ENCODE results near the gene SAXO2.
A peak's percentile ranks its signal among the peaks of the same experiment; 100 is the strongest.
"Not testable (repeated sequence)": the region's sequence is repeated elsewhere in the genome, so short reads cannot be mapped to it uniquely, and the experiment has no call there.

The SAXO2 gene, protein sequence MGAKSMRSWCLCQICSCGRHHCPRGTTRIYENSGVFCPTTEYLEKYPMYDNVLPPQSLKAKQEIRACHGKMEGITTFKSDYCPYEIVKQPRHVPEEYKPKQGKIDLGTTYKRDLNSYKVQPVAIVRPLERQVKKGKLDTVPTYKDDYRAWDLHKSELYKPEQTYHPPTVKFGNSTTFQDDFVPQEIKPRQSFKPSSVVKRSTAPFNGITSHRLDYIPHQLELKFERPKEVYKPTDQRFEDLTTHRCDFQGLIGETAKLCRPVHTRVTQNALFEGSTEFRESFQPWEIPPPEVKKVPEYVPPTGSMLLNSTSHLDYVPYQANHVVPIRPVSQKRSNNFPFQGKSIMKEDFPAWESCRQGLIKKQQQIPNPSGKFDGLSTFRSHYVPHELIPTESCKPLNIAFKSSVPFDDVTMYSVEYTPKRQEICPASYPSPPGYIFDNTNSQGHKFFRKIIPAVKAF

DNA sequence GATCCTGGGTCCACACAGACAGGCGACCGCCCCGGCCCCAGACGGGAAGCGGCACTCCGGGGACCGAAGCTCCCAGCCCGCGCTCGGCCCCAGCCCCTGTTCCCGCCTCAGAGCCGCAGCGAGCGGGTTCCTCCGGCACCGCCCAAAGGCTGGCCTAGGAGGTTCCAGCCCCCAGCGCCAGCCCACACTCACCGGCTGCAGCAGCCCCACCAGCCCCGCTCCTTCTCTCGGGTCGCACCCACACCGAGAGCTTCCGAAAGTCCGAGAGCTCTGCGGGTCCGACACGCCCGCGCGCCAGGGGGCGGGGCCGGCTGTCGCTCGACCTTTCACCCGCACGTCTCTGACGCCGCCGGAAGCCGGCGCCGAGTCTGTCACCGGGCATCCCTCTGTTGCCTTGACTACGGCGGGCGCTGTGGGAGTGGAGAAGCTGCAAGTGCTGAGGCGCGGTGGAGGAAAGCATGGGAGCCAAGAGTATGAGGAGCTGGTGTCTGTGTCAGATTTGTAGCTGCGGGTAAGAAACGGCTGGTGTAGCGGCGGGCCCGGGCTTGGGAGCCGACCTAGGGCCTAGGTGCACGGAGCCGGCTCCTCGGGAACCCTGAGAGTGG, at the start of gene SAXO2, which contains the start of gene EFL1:
Gene SAXO2, plus strand, starts transcription at position 397 of the 605 bp plus-strand sequence. Its CDS starts 62 bp downstream, at position 459.
Gene EFL1, minus strand, starts transcription at position 313 of the 605 bp plus-strand sequence. CDS start 956 bp downstream, outside the sequence.
- DNase-seq = peak; percentile 63

DNA sequence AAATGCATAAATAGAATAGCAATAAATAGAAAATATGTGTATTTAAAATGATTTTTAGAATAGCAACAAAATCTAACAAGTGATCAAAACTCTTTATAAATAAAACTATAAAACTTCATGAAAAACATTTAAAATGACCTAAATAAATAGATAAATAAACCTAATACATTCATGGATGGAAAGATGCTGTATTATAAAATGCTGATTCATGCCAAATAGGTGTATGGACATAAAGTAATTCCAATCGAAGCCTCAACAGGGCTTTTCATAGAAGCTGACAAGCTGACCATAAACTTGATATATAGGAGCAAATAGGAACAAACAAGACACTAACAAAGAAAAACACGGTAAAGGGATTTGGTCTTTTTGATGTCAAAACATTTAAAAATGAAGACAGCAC, 46.5 kb upstream of the SAXO2 start:
- not testable (repeated sequence) for DNase-seq

DNA sequence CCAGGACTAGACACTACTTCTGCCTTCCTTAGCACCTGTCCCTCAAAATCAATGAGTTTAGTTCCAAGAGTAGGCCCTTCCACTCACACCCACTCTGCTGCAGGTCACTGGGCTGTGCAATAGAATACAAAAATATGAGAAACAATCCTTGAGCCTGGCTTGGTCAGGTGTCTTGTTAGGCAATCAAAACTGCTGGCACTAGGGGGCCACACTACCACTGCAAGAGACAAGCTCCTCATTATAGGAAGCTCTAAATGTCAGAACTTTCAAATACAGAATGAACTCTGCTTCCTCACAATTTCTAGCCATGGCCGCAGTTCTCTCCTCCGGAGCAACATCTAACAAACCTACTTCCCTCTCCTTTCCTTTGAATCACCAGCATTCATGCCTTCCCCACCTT, 41.1 kb upstream of the SAXO2 start:
- DNase-seq = not testable (repeated sequence)

DNA sequence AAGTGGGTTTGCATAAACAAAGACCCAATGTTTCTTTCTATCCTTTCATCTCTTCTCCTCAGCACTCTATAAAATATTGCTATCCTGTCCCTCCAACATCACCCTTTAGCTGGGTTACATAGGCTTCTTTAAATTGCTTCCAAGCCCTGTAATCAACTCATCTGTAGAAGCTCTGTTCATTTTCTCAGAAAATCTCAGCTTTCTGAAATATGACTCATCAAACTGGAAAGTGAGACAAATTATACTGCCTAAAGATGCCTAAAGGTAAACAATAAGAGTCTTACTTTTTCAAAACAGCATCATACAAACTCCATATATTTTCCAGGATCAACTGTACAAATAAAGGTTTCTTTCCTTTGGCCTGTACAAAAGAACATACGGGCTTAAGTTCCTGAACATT, 33.9 kb upstream of the SAXO2 start:
- no peak for DNase-seq

DNA sequence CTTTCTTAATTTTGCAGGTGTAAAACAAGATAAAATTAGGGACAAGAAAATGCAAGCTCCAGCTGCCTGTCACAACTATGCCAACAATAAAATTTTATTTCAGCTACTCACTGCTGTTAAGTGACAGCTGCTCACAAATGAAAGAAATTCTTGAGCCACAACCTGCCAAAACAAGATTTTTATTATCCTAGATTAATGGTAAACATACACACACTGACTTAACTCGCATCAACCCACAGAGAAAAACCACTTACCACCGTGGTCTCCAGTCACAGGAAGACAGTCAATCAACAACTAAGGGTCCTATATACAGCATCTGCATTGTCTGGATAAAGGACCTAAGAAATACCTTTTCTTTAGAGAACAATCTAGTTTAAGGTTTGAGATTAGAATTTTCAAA, 31.4 kb upstream of the SAXO2 start:
- DNase-seq = peak; percentile 31

DNA sequence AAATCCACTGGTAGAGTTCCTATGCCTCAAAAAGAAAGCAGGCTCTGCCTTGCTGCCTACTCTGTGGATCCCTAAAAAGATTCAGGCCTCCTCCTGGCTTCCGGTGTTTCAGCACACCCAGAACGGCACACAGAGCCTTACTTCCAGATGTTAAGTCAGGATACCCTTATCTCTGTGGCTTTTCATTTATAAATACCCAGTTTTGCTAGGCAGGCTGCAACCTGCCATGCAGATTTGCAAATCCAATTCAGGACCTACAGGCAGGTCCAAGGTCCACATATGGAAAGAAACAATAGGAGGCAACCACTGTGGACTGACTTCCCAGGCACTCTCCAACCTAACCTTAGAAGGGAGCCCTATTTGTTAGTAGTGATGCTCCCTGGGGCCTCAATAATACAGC, 30.8 kb upstream of the SAXO2 start:
- peak; percentile 94 for DNase-seq

DNA sequence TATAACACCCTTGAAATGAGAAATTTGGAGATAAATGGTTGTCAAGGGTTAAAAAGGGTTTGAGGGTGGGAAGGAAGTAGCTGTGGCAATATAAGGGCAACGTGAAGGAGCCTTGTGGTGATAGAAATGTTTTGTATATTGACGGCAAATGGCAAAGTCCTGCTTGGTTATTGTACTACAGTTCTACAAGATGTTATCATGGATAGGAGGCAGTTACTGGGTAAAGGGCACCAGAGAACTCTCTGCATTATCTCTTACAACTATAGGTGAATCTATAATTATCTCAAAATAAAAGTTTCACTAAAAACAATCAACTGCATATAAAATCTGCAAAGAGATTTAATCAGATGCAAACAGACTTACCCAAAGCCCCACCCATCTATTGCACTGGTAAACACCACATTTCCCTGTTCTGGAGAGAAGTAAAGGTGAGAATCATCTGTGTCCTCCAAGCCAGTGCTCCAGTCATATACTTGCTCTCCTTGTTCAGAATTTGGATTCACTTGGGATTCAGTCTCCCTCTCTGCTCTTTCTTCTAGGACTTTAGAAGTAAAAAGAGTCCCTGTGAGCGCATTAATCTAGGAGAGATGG, 24.6 kb upstream of the SAXO2 start:
- DNase-seq = not testable (repeated sequence)

DNA sequence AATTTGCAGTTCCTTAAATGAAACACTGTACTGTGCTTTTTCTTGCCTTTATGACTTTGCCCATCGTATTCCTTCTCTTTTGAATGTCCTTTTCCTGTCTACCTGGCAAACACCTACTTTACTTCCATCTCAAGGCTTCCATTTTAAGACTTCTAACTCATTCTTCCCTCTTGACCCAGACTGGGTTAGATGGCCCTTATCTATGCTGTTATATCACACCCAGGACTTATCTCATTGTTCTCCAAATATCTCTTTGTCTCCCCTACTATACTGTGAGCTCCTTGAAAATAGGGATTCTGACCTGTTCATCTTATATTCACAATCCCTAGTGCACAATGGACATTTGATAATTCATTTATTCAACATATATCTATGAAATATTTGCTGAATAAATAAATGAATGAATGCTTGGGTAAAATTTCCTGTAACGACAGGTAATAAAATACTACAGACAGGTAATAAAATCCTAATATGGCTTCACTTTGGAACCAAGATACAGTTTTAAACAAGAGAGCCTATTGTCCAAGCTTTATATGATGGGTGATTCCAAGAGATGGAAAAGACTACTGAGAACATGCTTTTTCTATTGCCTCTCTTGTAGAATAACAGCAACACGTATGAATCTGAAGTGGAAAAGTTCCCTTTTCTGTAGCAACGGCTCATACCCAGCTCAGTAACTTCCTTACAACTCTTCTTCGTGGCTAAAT, 22.8 kb upstream of the SAXO2 start:
- no peak for DNase-seq

DNA sequence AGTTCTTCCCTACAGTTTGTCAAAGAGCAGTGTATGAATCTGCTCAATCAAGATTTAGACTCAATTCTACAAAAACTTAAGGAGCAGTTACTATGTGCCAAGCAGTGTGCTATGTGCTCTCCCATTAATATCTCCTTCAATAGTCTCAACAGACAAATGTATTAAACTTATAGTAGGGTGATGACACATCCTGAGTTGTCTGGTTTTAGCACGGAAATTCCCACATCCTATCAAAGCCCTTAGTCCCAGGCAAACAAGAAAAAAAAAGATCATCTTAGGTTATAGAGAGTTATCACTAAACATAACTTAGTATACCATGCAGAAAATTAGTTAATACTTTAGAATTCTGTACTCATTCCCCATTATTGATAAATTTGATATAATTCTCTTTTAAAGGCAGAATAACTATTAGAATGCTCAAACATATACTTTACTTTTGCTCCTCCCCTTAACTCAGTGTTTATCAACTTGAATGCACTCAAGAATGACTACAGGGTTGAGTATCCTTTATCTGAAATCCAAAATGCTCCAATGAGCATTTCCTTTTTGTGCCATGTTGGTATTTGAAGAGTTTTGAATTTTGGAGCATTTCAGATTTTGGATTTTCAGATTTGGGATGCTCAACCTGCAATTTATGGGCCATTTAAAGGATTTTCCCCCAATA, 20.6 kb upstream of the SAXO2 start:
- DNase-seq = not testable (repeated sequence)

DNA sequence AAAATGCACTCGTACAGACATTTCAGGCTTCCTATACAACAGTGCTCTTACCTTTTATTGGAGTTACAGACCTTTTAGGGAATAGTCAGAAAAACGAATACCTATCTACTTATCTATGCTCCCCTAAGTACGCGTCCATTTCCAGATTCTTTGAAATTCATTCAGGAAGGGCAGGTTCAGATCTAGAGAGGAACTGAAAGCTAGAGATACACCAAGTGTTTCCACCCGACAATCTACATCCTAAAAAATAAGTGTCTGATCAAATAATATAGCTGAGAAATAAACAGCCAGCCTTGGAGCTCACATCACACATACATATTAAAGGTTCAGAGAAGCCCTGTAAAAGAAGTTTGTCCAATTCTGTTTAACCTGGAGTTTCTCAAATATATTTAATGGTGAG, 19.0 kb upstream of the SAXO2 start:
- not testable (repeated sequence) for DNase-seq

DNA sequence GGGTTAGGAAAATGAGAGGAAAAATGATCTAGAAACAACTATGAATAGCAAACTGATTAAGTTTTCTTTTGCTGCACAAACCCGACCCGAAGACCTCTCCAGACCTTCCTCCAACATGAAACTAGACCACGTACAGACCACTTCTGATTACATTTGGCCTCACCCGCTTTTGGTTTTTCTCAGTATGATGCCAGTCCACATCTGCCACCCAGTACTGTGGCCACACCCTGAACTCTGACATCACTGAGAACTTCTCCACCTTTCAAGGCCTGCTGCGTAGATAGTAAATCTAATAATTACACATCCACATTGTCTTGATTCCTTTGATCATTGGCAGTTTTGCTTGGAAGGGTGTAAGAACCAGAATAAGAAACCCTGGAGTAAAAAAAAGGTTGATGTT, 16.7 kb upstream of the SAXO2 start:
- not testable (repeated sequence) for DNase-seq

DNA sequence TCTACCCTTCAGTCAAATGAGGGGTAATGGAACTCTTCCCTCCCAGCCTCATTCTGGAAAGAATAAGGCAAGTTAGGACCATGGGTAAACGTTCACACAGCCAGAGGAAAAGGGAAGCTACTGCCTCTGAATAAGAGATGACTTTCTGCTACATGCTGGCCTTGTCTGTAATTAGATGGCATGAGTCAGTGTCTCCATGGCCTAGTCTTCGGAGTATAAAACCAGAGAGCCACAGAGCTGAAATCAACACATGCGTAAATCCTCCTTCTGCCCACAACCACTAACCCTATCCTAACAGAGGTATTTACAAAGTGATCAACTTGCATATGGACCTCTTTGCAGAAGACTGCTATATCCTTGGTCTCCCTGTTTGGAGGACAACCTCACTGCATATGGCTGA, 14.4 kb upstream of the SAXO2 start:
- not testable (repeated sequence) for DNase-seq

DNA sequence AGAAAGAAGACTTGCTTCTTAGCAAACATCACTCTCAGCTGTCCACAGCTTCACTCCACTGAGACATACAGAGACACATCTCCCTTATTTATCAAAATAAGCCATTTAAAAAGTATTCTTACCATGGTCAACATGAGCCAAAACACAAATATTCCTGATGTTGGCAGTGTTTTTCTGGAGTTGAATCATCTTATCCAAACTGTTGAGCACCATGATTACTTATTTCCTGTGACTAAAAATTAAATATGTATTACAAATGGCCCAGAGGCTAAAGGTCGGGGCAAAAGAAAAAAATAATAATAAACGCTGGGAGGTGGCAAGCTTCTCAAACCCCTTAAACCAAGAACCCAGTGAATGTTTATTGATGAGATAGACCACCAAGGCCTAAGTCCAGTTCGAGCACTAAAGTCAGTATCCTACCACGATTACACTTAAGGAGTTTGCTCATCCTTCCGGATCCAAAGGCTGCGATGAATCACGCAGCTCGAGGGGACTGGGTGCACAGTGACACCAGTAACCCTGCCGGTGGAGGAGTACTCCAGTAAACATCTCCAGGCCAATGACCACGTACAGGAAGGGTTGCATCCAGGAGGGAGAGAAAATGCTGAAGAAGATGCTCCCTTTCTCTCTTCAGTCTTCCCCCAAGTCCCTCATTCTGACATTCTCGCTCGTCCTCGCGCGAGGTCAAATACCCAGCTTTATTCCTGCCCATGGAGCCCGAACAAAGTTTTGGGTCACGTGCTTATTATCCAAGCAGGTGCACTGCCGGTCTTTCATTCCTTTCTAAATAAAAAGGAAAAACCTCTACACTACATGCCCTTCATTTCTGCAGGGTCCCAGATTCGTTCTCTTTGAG, 824 bp upstream of the SAXO2 start:
- DNase-seq = not testable (repeated sequence)

DNA sequence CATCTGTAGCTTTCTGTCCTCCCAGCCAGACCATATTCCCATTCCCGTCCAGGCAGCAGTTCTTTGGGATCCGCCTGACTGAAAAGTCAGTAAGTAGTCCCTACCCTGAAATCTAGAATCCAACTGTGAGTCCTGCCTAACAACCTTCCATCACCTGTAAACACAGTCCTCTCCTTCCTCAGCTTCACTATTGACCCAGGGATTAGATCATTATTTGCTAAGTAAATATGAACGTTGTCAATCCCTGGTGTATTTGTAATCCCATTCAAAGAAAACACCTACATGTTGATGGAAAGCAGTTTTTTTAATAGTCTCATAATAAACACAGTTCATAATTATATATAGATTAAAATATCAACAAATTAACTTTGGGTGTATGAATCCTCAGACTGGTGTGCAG, 732 bp downstream of the SAXO2 start:
- peak; percentile 16 for DNase-seq

DNA sequence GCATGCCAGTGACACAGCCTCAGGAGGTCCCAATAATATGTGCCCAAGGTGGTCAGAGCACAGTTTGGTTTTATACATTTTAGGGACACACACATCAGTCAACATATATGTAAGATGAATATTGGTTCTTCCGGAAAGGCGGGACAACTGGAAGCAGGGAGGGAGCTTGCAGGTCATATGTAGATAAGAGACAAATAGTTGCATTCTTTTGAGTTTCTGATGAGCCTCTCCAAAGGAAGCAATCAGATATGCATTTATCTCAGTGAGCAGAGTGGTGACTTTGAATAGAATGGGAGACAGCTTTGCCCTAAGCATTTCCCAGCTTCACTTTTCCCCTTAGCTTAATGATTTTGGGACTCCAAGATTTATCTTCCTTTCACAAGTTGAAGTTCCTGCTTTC, 4.5 kb downstream of the SAXO2 start:
- DNase-seq = not testable (repeated sequence)

DNA sequence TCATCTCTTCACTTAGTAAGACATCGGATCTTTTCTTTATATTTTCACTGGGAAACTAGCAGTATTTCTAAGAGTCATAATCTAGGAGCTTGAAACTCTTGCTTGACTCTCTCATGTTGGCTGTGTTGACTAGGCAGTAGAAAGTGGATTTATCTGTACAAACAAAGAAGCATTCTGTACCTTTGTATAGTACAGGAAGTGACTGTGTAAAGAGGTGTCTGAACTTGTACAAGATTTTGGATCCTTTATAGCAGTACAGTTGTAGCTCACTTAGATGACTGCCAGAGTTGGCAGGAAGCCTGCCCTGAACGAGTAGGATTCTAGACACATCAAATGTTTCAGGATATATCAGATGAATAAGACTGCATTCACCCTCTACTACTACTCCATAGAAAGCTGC, 5.8 kb downstream of the SAXO2 start:
- not testable (repeated sequence) for DNase-seq

DNA sequence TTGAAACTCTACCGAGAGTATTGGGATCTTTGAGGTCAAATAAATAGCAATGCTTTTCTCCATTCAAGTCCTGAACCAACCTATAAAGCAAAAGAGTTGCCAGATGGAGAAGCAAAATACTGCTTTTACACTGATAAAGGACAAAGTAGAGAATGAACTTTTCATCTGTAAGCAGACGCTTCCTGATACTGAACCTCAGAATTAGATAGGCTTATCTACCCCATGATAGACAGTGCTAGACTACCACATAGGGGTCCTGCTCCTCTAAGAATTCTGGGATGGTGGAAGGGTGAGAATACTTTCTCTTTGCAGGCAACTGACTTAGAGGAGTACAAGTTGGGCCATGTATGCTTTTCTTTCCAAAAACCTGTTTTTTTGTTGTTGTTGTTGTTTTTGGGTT, 9.5 kb downstream of the SAXO2 start:
- no peak for DNase-seq

DNA sequence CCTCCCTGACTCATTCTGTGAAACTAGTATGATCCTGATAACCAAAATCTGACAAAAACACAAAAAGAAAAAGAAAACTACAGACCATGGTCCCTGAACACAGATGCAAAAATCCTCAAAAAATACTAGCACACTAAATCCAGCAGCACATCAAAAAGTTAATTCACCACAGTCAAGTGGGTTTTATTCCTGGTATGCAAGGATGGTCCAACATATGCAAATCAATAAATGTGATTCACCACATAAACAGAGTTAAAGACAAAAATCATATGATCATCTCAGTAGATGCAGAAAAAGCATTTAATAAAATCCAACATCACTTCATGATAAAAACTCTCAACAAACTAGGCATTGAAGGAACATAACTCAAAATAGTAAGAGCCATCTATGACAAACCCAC, 12.8 kb downstream of the SAXO2 start:
- DNase-seq = no peak

DNA sequence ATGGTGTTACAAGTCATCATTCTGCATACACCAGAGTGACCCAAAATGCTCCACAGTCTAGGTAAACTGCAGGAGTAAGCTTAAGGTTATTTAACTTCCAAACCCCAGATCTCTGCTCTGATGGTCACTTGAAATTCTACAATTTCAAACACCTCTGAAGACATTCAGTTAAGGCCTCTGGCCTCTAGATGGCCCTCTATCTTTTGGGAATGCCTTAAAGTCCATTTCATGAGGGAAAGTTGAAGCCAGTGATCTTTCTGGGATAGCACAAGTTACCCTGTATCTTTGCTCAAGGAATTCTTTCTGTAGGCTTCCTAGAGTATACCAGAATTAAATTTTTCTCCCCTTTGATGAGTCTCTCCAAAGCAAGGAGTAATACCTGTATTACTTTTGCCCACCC, 18.7 kb downstream of the SAXO2 start:
- DNase-seq = not testable (repeated sequence)

DNA sequence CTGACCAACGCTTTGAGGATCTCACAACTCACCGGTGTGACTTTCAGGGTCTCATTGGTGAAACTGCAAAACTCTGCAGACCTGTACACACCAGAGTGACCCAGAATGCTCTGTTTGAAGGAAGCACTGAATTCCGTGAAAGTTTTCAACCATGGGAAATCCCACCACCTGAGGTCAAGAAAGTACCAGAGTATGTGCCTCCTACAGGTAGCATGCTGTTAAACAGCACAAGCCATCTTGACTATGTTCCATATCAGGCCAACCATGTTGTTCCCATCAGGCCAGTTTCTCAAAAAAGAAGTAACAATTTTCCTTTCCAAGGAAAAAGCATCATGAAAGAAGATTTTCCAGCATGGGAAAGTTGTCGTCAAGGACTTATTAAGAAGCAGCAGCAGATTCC, 19.8 kb downstream of the SAXO2 start:
- not testable (repeated sequence) for DNase-seq

DNA sequence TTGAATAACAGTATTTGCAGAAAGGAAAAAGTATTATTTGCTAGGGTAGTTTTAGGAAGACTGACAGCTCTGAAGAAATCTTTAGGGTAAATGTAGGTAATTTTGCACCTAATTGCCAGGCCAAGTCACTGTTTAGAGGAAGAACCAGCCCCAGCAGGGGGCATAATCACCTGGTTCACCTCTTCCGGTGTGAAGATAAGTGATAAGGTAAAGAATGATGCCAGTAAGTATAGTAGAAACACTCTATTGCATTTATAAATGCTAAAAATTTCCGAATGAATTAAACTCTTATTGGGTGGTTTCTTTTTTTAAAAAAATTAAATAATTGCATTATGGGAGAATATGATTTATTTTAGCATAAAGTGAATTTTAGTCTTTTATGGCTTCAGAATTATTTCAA, 21.8 kb downstream of the SAXO2 start:
- DNase-seq = not testable (repeated sequence)

DNA sequence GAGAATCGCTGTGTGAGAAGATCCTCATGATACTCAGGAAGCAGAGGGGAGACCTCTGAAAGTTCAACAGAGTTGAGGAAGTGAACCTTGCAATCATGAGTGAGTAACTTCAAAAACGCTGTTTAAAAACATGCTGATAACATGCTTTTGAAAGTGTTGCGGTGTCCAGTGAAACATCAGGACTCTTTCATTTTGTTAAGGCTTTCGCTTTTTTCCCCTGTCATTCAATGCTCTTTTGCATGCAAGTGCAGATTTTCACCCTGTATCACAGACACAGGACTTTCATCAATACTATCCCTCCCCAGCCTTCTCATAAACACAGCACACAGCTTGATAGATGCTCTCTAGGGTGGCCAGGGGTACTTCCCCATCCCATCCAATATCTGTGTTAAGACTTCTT, 23.9 kb downstream of the SAXO2 start:
- DNase-seq = not testable (repeated sequence)

Data from NCI-H526 treated with DMSO at 0.1 percent for 48 hours (cell line).